HG03460 (cell line): ENCODE data around the gene SOD2.
A peak's percentile ranks its signal among the peaks of the same experiment; 100 is the strongest.
"Not testable (repeated sequence)": the region's sequence is repeated elsewhere in the genome, so short reads cannot be mapped to it uniquely, and the experiment has no call there.

Experiments
- ATAC-seq: cut with Tn5 transposase; IDR thresholded peaks from one replicate; pipeline ENCODE4 v1.9.1; 2021; ENCODE audit not compliant: unreplicated experiment

SOD2 gene

GRCh38 chr6:159693128-159693893 lies at the start of gene SOD2:
TSS of gene SOD2 (minus strand) at chr6:159693241. CDS start at chr6:159693167, 74 bp downstream.
- ATAC-seq = peak; percentile 68

DNA sequence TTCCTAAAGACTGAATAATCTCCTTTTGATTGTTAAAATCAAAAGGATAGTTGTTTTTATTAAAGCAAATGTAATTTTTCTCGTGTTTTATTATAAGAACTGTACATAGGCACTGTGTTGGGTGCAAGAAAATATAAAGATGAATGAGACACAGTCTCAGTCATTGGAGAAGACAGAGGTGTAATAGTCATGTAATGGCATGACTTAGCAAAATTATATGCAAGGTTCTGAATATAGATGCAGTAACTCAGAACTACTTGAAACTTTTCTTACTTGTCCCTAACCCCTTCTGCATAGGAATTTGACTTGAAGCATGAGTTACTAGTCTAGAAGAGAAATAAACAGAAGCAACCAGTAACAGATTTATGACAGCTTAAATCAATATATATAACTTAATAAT lies 49.1 kb upstream of the SOD2 start:
- ATAC-seq = no peak

DNA sequence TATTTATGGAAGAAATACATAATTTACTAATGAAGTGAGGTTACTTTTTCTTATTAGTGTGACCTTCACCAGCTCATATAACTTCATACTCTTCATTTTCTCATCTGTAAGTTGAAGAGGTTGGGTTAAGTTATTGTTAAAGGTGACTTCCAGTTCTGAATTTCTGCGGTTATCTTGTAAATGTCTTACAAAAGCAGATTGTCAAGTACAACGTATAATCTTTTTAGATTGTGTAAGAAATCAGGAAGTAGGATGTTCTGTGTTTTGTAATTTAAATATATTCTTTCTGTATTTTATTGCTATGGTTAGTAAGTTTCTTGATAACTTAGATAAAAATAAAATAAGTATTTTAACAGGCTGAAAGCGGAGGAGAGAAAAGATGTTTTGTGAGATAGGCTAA lies 46.3 kb upstream of the SOD2 start:
- ATAC-seq = no peak

GRCh38 chr6:159736908-159737307 lies 43.9 kb upstream of the SOD2 start:
- no peak for ATAC-seq

DNA sequence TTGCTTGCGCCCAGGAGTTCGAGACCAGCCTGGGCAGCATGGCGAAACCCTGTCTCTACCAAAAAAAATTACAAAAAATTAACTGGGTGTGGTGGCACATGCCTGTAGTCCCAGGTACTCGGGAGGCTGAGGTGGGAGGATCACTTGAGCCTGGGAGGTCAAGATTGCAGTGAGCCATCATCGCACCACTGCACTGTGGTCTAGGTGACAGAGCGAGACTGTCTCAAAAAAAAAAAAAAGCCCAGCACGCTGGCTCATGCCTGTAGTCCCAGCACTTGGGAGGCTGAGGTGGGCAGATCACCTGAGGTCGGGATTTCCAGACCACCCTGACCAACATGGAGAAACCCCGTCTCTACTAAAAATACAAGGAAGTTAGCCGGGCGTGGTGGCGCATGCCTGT lies 40.4 kb upstream of the SOD2 start:
- ATAC-seq = not testable (repeated sequence)

DNA sequence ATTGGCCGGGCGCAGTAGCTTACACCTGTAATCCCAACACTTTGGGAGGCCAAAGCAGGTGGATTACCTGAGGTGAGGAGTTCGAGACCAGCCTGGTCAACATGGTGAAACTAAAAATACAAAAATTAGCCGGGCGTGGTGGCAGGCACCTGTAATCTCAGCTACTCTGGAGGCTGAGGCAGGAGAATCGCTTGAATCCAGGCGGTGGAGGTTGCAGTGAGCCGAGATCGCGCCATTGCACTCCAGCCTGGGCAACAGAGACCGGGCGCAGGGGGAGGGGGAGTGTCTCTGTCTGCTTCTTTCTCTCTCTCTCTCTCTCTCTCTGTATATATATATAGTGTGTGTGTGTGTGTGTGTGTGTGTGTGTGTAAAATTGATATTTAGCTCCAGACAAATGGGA lies 39.5 kb upstream of the SOD2 start:
- not testable (repeated sequence) for ATAC-seq

DNA sequence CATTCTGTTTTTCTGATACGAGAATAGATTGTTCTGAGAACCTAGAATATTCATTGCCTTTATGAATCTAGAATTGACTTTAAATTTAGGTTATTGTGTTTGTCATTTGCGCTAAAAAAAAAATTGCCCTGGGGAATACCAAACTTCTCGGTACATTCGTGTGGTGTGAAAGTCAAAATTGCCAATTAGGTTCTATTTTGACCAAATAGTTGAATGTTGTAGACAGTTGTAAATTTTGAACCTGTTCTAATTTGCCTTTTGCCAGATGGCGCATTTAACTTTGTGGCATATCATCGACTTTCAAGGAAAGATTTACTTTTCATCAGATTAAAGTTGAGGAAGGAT lies 37.3 kb upstream of the SOD2 start:
- ATAC-seq = no peak

DNA sequence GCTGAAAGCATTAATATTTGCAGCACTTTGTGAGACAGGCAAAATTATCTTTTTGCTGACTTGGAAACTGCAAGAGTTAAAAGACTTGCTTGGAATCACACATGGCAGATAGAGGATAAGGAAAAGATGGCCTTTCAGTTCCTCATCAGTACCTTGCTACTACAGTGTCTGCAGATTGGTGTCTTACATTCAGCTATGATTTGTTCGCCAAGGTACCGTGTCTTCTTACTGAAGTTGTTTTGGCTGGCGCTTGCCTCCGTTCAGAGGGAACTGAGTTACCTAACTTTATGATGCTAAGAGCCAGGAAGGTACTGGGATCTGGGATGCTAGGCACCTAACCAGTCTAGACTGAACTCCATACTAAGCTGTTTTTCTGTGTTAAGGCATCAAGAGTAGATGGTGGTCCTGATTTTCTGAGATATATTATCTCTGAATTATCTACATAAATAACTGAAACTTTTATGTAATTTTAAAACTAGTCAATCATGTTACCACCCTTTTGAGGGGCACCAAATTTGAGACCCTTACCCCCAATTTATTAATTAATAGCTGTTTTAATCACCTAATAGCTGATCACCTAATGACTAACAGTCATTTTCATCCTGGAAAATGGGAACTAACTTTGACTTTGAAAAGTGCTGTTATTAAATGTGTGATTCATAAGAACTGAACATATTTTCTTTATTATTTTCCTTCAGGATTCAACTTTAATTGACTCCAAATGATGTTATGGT lies 36.7 kb upstream of the SOD2 start:
- no peak for ATAC-seq

GRCh38 chr6:159728531-159728964 lies 35.5 kb upstream of the SOD2 start:
- ATAC-seq = no peak

DNA sequence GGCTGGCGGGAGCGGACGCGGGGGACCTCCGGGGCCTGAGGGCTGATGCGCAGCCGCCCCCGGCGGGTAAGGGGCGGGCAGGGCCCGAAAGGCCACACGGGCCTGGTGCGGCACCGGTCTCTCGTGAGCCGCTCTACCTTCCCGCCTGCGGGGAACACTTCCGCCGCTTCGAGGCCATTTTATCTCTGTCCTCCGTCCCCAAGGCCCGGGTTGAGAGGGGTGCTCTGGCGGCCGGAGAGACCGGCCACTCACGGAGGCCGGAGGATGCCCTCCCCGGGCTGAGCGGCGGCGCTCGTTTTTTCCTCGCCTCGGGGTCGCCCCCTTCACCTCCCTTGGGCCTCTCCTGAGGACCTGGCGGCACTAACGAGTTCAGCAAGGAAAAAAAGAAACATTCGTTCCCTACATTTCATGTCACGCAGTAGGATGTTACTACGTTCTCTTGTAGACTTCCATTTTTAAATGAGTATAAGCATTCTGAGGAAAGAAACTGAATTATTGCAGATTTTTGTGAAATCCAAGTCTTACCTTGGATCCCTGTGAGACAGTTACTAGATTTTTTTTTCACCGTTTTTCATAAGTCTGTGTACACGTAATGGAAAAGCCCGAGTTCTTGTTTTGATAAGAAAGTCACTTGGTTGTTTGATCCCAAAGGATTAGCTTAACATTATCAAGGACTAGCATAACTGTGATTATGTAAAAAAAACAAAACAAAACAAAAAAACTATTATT lies 34.8 kb upstream of the SOD2 start:
- peak; percentile 29 for ATAC-seq

- ATAC-seq = peak; percentile 80
These were observed 34.1 kb upstream of the SOD2 start, which contains the start of gene WTAP for GRCh38 chr6:159726918-159727716. TSS of gene WTAP (plus strand) at chr6:159727506. CDS start at chr6:159736266, 8,760 bp downstream.

- ATAC-seq = peak; percentile 16
These were observed 33.3 kb upstream of the SOD2 start for GRCh38 chr6:159726255-159726917.

- not testable (repeated sequence) for ATAC-seq
These were observed 32.2 kb upstream of the SOD2 start for GRCh38 chr6:159725208-159725607.

- ATAC-seq = no peak
These were observed 31.7 kb upstream of the SOD2 start for GRCh38 chr6:159724778-159725177.

DNA sequence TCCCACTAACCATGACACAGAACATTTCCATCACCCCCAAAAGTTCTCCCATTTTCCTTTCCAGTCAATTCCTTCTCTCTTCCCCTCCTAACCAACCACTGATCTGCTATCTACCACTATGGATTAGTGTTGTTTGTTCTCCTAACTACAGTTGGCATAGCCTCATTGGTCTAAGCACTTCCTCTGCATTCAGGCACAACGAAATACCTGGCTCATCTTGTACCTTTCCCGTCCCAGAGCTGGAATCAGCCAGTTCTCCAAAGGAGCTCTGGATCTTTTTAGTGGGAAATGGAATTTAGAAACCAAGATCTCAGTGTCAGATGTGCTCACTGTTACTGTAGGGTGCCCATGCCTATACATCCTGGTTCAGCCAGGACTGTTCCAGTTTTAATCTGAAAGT lies 30.2 kb upstream of the SOD2 start:
- ATAC-seq = no peak

DNA sequence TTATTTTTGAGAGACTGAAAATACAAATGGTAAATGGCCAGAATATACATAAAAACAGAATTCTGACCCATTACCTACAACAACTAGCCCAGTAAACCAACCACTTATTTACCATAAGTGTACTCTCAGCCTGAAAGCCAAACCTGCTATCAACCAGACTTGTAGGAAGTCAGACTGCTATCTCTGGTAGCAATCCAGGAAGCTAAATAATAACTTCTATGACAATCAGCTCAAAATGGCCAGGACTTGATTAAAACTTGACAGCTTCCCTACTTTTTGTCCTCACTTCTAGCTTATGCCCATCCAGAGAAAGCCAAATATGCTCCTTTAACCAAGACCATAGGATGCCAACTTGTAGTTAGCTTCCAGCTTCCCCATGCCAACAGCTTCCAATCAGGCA lies 29.6 kb upstream of the SOD2 start:
- no peak for ATAC-seq

DNA sequence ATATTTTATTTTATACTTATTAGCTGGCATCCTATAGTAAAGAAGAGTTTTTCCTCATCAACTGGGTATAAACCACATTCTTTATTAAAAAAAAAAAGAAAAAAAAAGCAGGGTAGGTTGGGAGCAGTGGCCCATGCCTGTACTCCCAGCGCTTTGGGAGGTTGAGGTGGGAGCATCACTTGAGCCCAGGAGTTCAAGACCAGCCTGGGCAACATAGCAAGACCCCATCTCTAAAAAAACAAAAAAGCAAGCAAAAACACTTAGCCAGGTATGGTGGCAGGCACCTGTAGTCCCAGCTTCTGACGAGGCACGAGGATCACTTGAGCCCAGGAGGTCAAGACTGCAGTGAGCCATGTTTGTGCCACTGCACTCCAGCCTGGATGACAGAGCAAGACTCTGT lies 28.9 kb upstream of the SOD2 start:
- ATAC-seq = not testable (repeated sequence)

GRCh38 chr6:159720708-159721107 lies 27.7 kb upstream of the SOD2 start:
- no peak for ATAC-seq

DNA sequence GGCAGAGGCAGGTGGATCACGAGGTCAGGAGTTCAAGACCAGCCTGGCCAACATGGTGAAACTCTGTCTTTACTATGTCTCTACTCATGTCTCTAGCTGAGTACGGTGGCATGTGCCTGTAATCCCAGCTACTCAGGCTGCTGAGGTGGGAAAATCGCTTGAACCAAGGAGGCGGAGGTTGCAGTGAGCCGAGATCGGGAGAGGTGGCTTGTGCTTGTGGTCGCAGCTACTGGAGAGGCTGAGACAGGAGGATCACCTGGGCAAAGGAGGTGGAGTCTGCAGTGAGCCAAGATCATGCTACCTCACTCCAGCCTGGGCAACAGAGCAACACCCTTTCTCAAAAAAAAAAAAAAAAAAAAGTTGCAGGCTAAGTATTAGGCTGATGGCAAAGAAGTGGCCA lies 26.2 kb upstream of the SOD2 start:
- ATAC-seq = no peak

DNA sequence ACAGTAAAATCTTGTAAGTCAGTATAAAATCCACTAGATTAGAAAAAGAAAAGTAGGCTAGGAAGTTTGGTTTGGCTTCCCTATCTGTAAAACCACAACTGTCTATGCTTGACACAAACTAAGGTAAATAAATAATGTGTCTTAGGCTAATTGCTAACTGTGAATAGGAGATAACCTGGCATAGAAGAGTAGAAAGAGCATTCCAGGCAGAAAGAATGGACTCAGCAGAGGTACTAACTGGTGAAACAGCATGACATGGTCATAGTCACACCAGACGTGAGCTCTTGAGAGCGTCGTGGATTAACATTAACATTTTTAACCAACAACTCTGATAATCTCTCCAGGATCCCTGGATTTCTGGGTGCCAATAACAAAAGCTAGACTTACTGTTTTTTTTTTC lies 25.6 kb upstream of the SOD2 start:
- ATAC-seq = no peak
